GM19463 (cell line): ENCODE measurements around the gene TRIM2.
A peak's percentile ranks its signal among the peaks of the same experiment; 100 is the strongest.
"Not testable (repeated sequence)": the region's sequence is repeated elsewhere in the genome, so short reads cannot be mapped to it uniquely, and the experiment has no call there.

Experiments used
- ATAC-seq: cut with Tn5 transposase; IDR thresholded peaks from one replicate; pipeline ENCODE4 v1.9.1; 2021; ENCODE audit warnings: mild to moderate bottlenecking, moderate library complexity; ENCODE audit not compliant: unreplicated experiment

Gene TRIM2

DNA sequence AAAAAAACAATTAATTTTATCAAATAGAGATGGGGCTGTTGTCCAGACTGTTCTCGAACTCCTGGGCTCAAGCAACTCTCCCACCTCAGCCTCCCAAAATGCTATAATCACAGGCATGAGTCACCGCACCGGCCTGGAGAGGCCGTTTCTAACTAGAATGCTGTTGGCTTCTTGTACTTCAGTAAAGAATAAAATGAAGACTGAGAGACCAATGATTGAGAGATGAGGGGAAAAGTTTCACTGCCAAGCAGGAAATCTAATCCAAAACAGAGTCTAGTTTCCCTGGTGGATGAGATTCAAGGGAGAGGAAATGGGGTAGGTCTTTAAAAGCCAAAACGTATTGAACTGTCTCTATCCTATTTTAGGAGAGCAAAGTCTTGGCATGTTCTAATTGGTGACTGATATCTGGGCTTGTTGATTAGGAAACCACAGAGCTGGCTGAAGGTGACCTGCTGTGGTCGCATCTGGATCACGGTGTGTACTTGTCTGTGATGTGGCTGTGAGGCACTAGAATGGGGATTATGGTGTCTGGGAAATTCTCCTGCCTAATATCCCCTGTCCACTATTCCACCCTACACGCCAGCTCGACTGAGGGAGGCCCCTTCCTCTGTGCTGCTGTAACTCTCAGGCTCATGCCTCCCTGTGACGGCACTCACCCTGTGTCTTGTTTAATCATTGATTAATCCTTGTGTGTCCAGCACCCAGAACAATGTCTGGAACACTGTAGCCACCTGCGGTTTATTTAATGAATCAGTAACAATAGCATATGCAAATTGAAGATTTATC, 15.0 kb upstream of the TRIM2 start:
- peak; percentile 58 for ATAC-seq

DNA sequence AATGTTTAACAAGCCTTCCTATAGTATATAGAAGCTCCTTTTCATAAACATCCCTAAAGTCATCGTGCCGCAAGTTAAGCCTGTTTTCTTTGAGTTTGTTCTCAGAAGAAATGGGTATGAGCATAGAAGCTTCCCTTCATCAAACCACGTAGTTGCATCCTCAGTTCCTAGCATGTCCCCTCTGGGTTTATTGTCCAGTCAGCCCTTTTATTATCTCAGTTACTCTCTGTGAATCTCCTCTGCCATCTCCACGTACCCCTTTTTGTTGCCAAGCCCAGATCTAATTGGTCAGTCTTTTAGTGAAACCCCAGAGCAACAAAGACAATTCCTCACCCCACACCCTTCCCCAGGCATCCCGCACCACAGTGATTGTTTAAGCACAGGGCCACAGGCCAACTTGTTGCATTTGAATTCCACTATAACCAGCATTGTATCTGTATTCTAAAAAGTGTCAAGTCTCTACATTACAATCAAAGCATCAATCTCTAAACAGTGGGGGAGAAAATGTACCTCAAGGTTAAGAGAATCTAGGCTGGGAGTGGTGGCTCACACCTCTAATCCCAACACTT, 12.4 kb upstream of the TRIM2 start:
- ATAC-seq: no peak

DNA sequence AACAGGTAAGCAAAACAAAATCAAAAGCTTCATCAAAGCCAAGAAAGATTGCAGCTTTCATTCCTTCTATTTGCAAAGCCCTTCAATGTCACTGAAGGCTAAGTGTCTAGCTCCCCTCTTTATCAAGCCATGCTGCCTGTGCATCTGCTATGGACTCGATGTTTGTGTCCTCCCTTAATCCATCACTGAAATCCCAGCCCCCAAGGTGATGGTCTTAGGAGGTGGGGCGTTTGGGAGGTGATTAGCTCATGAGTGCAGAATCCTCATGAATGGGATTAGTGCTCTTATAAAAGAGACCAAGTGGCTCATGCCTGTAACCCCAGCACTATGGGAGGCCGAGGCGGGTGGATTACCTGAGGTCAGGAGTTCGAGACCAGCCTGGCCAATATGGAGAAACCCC, 6.9 kb upstream of the TRIM2 start:
- ATAC-seq: no peak

DNA sequence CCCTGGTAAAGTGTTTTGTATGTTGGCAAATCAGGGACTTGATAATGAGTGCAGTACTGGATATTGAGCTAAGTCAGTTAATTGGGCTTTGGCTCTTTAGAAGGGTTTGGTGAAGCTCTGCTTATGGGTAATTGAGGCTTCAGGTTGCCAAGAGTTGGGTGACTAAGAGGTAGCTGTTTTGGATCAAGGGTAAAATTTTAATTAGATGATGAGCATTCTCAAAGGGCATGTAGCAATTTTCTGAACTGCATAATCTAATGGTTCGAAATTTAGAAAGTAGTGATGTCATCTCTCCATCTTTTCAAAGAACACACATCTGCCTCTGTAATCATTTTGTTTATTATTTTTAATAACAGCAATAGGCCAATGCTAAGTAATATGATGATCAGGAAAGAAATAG, 5.5 kb upstream of the TRIM2 start:
- ATAC-seq: no peak

DNA sequence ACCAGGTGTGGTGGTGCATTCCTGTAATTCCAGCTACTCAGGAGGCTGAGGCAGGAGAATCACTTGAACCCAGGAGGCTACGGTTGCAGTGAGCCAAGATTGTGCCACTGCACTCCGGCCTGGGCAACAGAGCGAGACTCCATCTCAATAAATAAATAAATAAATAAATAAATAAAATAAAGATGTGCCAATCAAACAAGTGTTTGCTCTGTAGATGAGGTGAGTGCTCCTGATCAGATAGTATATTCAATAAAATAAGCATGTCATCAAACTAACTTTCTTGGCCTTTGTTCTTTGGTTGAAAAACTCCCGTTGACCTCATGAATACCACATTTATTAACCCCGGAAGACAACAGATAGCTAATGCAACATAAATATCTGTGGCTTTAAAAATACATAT, 497 bp upstream of the TRIM2 start:
- not testable (repeated sequence) for ATAC-seq

DNA sequence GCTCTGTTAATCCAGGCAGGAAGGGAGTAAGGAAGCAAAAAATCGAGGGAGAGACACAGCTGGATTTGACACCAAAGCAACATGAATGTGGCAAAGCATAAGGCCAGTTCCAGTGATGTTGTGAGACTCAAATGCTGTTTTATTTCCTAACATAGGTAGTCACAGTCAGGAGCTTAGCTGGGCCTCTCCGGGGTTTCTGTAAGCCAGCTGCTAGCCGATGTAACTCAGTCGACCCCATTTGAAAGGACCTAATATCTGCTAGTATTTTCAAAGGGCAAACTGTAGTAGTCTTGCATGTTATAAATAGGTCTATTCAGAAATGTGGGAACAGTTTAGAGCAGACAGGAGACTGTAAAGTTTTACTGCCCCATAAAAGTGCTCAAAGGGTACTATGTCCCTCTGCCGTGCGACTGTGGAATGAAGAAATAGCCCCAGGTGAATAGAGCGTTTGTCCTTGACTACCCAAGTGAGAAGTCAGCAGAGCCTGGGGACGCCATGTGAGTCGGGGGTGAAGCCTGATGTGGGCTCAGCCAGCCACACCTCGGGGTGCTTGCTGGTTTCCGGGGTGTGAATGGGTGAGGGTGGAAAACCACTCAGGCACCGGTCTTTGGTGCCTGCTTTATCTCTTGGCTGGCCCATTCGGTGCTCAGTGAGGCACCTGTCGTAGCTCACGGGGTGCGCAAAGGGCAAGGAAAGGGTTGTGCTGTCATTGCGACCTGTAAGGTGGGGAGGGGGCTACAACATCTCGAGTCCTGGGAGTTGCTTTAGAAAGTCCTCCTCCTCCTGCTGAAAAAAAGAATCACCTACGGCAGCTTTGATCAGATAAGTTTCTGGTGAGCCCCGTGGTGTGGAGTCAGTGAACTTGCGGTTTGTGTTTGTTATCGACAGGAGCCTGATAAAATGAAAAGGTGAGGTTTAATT, 745 bp downstream of the TRIM2 start:
- ATAC-seq: peak; percentile 89

DNA sequence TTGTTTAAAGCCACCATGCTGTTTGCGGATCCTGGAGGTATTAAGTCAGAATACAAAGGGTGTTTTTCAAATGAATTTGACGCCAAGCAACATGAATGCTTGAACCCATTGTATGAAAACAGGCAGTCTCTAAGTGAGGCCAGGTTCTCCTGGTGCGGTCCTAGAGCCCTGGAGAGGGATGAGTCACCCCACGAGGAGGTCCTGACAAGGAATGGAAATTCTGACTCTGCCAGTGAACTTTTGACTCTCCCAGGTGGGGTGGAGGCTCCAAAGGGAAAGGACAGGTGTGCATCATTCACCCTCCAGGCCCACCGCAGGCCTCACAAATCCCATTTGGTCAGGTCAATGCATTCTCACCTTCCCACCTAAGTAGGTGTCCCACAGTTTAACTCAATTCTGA, 1.5 kb downstream of the TRIM2 start:
- no peak for ATAC-seq

GRCh38 chr4:153206534-153206933, 2.3 kb downstream of the TRIM2 start:
- no peak for ATAC-seq

DNA sequence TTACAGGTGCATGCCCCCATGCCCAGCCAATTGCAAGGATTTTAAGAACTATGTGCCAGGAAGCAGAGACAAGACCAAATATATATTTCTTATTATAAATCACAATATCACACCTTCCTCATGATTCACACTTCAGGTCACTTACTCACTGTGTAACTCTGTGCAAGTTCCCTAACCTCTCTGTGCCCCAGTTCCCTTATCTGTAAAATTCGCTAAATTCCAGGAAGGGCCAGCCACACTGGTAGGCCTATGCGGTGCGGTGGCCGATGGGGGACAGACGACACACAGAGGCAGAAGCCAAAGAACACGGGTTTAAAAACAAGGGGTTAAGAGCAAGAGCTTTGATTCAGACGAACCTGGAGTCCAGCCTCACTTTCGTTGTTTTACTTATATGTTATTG, 2.8 kb downstream of the TRIM2 start:
- no peak for ATAC-seq

DNA sequence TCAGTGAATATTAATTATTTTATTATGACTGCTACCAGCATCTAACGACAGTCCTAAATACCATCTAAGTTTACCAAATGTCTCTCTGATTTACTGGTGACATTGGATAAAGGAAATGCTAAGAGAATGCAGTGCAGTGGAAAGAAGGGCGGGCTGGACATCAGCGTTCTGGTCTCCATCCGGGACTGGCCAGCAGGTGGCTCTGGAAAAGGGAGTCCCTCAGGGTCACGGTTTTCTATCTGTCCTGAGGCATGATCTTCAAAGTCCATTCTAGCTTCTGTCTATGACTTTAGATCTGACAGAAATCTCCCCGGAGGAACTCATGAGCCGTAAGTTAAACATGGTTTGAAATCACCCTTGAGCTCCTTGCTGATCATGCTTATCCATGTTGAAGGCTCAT, 3.3 kb downstream of the TRIM2 start:
- ATAC-seq: no peak

DNA sequence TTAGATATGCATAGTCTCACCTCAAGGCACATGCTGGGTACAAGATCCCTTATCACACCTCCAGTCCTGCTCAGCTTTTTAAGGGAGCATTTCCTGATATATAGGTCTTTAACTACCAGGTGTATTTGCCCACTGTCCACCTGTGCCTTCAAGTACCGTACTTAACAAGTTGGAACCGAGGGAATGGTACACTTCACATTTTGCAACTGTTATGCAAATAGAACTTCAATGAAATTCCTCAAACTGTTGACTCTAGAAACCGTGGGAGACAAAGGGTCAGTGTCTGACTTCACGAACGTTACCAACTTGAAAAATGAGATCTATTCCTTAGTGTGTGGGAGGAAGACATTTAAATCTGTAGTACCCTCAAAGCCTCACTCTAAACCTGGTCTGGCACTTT, 5.2 kb downstream of the TRIM2 start:
- no peak for ATAC-seq

DNA sequence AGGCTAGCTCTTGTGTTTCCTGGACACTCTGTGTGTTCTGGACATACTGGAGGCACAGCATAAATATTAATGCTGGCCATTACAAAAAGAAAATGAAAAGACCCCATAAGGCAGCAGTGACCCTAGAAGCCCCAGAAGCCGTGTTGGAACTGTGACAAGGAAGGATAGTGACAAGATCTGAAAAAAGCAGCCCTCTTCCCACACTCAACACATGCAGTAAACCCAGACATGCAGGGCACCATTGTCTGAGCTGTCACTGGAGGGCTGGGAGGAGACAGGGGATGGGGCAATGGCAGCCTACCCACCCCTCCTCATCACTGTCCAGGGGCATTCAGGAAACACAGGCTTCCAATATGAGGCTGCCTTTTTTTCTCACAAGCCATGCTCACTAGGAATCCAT, 6.5 kb downstream of the TRIM2 start:
- no peak for ATAC-seq

DNA sequence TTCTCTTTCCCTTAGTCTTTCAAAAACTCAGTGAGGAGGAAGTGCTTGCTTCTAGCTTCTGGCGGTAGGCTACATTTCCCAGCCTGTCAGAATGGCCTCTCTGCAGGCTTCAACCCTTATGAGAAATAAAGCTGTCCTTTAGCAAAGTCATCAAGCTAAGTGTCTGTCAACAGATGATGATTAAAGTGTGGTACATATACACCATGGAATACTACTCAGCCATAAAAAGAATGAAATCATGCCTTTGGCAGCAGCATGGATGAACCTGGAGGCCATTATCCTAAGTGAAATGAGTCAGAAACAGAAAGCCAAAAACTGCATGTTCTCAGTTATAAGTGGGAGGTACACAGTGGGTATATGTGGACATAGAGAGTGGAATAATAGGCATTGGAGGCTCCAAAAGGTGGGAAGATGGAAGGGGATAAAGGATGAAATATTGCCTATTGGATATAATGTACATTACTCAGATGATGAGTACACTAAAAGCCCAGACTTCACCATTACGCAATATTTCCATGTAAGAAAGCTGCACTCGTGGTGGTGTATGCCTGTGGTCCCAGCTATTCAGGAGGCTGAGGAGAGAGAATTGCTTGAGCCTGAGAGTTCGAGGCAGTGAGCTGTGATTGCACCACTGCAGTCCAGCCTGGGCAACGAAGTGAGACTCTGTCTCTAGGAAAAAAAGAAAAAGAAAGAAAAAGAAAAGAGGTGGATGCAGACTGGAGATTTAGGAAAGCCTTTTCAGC, 7.9 kb downstream of the TRIM2 start:
- ATAC-seq: no peak

GRCh38 chr4:153212736-153213135, 8.5 kb downstream of the TRIM2 start:
- ATAC-seq: no peak

DNA sequence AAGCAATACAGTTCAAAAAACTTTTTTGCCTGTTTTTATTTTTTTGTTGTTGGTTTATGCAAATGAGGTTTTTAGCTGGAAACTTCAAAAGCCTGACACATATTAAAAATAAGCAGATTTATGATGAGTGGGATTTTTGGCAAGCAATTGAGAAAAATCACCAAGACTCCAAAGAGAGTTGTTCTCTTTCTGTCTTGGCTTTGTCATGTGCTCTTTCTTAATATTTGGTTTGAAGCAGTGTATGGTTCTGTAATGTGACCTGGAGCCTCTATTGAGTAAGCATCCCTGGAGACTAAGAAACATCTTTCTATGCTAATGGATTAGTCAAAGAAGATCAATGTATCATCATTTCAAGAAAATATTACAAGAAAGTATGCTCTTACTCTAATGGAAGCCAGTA, 11.7 kb downstream of the TRIM2 start:
- no peak for ATAC-seq

- ATAC-seq: no peak
Measured at GRCh38 chr4:153216546-153216945, 12.3 kb downstream of the TRIM2 start.

DNA sequence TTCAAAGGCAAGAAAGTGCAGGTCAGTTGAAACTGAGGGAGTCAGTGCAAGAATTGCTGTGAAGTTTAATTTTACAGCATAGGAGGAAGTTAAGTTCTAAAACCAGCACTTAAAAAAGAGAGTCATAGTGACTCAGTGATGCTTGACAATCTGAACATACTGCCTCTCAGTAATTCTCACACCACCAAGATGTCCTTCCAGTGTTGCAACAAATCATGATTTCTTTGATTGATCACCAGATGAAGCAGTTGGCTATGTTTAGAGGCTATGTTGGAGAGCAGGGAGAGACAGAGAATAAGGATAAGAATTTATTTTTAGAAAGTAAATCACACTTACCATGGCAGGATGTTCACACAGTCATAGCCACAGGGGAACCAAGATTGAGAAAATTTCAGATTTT, 13.2 kb downstream of the TRIM2 start:
- peak; percentile 29 for ATAC-seq

DNA sequence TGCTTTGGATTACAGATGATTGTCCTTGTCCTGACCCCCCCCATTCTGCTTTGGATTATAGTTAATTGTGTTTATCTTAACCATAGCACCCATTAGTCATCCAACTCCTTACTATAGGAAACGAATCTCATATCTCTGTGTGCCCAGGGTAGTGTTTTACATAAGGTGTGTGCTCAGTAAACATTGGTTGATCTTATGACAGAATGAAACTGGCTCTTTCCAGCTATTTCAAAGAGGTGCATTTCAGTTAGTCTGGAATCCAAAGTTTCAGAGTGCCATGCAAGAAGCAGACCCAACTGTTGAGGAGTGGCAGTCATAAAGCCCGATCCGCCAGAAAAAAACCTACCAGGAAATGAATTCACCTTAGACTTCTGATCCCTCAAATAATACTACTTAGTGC, 14.7 kb downstream of the TRIM2 start:
- ATAC-seq: no peak

DNA sequence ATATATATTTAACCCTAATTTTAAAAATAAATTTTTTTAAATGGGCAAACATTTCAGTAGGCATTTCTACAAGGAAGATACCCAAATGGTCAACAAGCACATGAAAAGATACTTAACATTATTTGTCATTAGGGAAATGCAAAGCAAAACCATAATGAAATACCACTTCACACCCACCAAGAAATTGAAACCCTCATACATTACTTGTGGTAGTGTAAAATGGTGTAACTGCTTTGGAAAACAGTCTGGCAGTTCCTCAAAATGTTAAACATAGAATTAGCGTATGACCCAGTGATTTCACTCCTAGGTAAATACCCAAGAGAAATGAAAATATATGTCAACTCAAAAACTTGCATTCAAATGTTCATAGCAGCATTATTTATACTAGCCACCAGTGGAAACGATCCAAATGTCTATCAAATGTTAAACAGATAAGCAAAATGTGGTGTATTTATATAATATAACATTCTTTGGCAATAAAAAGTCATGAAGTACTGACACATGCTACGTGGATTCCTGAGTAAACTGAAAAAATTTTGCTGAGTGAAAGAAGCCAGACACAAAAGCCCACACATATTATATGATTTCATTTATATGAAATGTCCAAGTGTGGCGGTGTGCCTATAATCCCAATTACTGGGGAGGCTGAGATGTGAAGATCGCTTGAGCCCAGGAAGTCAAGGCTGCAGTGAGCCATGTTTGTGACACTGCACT, 16.6 kb downstream of the TRIM2 start:
- ATAC-seq: no peak
